GM12874 (cell line): Measurements from ENCODE around the gene F3.

ENCODE experiments used
- CTCF ChIP-seq: IDR thresholded peaks from 2 replicates; pipeline ENCODE4 v1.5.1; 2011; ENCODE audit warnings: low read depth, mild to moderate bottlenecking, control low read depth, low read length, moderate library complexity; ENCODE audit not compliant: insufficient read depth

F3 gene

GRCh38 chr1:94554580-94554979, 13.0 kb upstream of the F3 start:
- no peak for TF ChIP-seq CTCF

- no peak for TF ChIP-seq CTCF
Observed at GRCh38 chr1:94553931-94554330, 12.4 kb upstream of the F3 start.

- TF ChIP-seq CTCF: no peak
Observed at GRCh38 chr1:94553323-94553730, 11.8 kb upstream of the F3 start.

GRCh38 chr1:94552071-94552586, 10.6 kb upstream of the F3 start:
- TF ChIP-seq CTCF: no peak

- no peak for TF ChIP-seq CTCF
Observed at GRCh38 chr1:94551449-94551848, 9.9 kb upstream of the F3 start.

GRCh38 chr1:94550800-94551241, 9.3 kb upstream of the F3 start:
- TF ChIP-seq CTCF: no peak

- TF ChIP-seq CTCF: no peak
Observed at GRCh38 chr1:94550396-94550795, 8.8 kb upstream of the F3 start.
